ENCODE measurements around the gene SIRT1. TPM values are rescaled to one million over a fixed set of nuclear protein-coding genes. Genes with fewer than 3 reads are reported as not detected.

Gene SIRT1
- total and polyA plus RNA-seq, 2 of the 4 experiments (the other 2 are of a cell fraction): 9.5 to 12.9 TPM

- no peak overlapping the region for H4K5ac ChIP-seq (ENCODE audit: low read depth, low read length)
- H4K8ac ChIP-seq (ENCODE audit: low read depth in 2 of 2, low read length in 2 of 2): no peak overlapping the region
- H3K79me1 ChIP-seq (ENCODE audit: low read depth in 1 of 2, low read length in 2 of 2): no peaks in the 10 kb centered on the region
- no peak overlapping the region for H4K91ac ChIP-seq (ENCODE audit: insufficient read depth, low read depth, low read length)
- peak; percentile 32; the same call in 1 of the 2 replicates for ATAC-seq (ENCODE audit: low read depth)
- peak overlapping the region; percentile 52 for H2AFZ ChIP-seq (replicated peaks; ENCODE audit: low read length, poor library complexity)
- no peak overlapping the region for H3K18ac ChIP-seq (ENCODE audit: low read depth, low read length)
- intact Hi-C loops (cut with micrococcal nuclease) (no loop called here), in situ Hi-C loops (cut with MboI; ENCODE audit: low sequenced_read_pairs) (loop anchor here (25.0 kb wide), 2 partner anchors 325 to 425 kb away; no protein-coding TSS in a partner anchor), dilution Hi-C loops (cut with HindIII; ENCODE audit: low sequenced_read_pairs, unreplicated experiment) (no loop called here)
- no peak overlapping the region for H2AK9ac ChIP-seq (replicated peaks; ENCODE audit: low read depth, low read length, poor library complexity)
- H3K9ac ChIP-seq (ENCODE audit: low read depth, low read length): no peak overlapping the region
- H3K4me1 ChIP-seq (ENCODE audit: control insufficient read depth, insufficient read depth, low read length): no peaks in the 10 kb centered on the region
- no peak overlapping the region for H2BK120ac ChIP-seq (ENCODE audit: low read depth, low read length)
- H3K9me1 ChIP-seq (ENCODE audit: insufficient read depth, low read length): no peaks in the 10 kb centered on the region
- H3K9me3 ChIP-seq (ENCODE audit: control insufficient read depth, insufficient read depth, low read length): no peaks in the 10 kb centered on the region
- H4K20me1 ChIP-seq (ENCODE audit: insufficient read depth, low read length): no peaks in the 10 kb centered on the region
- H3K27me3 ChIP-seq (ENCODE audit: control insufficient read depth, insufficient read depth, low read length): no peaks in the 10 kb centered on the region
- no peak for DNase-seq
- no peaks in the 10 kb centered on the region for H3K36me3 ChIP-seq (ENCODE audit: control insufficient read depth, insufficient read depth, low read length)
- no peak overlapping the region for H3K4me2 ChIP-seq (ENCODE audit: low read depth, low read length)
- H2BK5ac ChIP-seq (ENCODE audit: low read depth, low read length, poor library complexity, severe bottlenecking): no peak overlapping the region
- no peak overlapping the region for H3K4me3 ChIP-seq (ENCODE audit: insufficient read depth, low read depth, low read length)
- no peak overlapping the region for H3K56ac ChIP-seq (ENCODE audit: extremely low read depth, insufficient read depth, low read length)
- no peak overlapping the region for H2BK15ac ChIP-seq (ENCODE audit: low read depth, low read length)
- no peak overlapping the region for H3K27ac ChIP-seq (ENCODE audit: insufficient read depth, low read length)
- no CpG with 5 or more reads among the region's 4 CpGs for WGBS, 2 experiments (ENCODE audit: extremely low coverage in 2 of 2, insufficient read length in 1 of 2)
- POLR2A ChIA-PET (ENCODE audit: unreplicated experiment): interaction anchor here (0.6 kb wide), 1 partner anchor 369 kb away, joined by 3 read pairs; no protein-coding TSS in a partner anchor
- no peak for TF ChIP-seq CEBPB (IDR thresholded peaks at IDR 0.05; ENCODE audit: low read depth, low read length)
- no peak for TF ChIP-seq SMC3 (IDR thresholded peaks at IDR 0.05; ENCODE audit: low read depth, low read length)
- TF ChIP-seq RAD21 (IDR thresholded peaks at IDR 0.05; ENCODE audit: low read length): no peak
- TF ChIP-seq RCOR1 (IDR thresholded peaks at IDR 0.05; ENCODE audit: insufficient replicate concordance, low read length): no peak
- TF ChIP-seq MAFK (IDR thresholded peaks at IDR 0.05; ENCODE audit: low read depth, low read length): no peak
- no peak for TF ChIP-seq FOS (IDR thresholded peaks at IDR 0.05; ENCODE audit: low read depth, low read length)
- TF ChIP-seq CTCF (conservative IDR thresholded peaks at IDR 0.05; ENCODE audit: low read depth, low read length): no peak
- H2BK20ac ChIP-seq (ENCODE audit: low read depth, low read length): no peak overlapping the region
- H2AK5ac ChIP-seq (ENCODE audit: low read depth, low read length): no peak overlapping the region
- 0 out of 2 replicates have a peak overlapping the region, but pooled peaks have one; percentile 67 for H3K14ac ChIP-seq (replicated peaks; ENCODE audit: low read depth, low read length)
- no TSS peak for BruUV-seq (replicated peaks)
- H3K4ac ChIP-seq (ENCODE audit: low read depth, low read length): no peak overlapping the region
- CTCF ChIA-PET: no interaction called here
- peak overlapping the region; percentile 34; the same call in 1 of the 2 replicates for H3K23ac ChIP-seq (ENCODE audit: low read depth, low read length)
These were observed 22.6 kb upstream of the SIRT1 start for GRCh38 chr10:67861750-67862432.
